GM12801 (cell line): ENCODE results near the gene TMEM255B.

Experiments
- CTCF ChIP-seq: IDR thresholded peaks from one replicate; pipeline ENCODE4 v1.5.1; 2011; ENCODE audit warnings: control low read depth; ENCODE audit not compliant: insufficient read length; ENCODE audit errors: extremely low read depth

The TMEM255B gene

DNA sequence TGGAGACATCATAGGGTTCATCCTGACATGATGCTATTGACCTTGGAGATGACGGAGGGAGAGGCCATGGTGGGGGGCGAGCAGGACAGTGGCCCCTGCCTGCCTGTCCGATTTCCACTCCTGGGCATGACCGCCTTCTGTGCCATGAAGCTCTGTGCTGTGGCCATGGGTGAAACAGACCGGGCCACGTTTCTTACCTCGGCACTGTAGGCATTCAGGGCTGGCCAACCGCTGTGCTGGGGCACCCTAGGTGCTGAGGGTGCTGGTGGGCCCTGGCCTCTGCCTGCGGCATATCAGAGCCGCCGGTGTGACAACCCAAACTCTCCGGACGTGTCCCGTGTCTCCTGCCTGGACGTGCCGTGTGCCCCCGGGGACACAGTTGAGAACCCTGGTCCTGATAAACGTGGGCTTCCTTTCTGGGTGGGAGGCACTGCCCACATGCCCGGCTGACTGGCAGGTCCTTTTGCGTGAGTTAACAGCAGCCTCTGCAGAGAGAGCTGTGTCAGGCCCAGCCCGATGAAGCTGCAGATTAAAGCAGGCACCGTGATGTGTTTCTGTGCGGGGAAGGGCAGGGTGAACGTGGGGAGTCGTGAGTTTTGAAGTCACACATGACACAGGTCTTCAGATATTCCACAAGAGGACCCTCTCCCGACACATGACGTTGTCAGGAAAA lies 46.5 kb downstream of the TMEM255B start:
- no peak for TF ChIP-seq CTCF

- TF ChIP-seq CTCF, result no peak
Observed at GRCh38 chr13:113806104-113806471, 47.1 kb downstream of the TMEM255B start.

DNA sequence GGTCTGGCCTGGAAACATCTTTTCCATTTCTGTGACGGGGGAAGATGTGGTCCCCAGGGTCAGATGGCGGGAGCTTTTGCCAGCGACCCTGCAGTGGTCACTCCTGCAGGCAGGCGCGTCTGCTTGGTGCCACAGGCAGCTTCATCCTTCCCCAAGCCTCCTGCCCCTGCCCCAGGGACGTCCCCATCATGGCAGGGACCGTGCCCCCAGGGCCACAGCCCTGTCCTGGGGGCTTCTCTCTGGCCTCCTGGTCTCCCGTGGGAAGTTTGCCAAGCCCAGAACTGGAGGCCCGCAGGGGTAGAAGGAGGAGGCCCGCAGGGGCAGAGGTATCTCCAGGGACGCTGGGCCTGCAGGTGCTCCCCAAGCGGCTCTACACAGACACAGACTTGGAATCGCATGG lies 47.5 kb downstream of the TMEM255B start:
- TF ChIP-seq CTCF, result no peak

- no peak for TF ChIP-seq CTCF
Observed at GRCh38 chr13:113808058-113808834, 49.2 kb downstream of the TMEM255B start.

- TF ChIP-seq CTCF, result no peak
Observed at GRCh38 chr13:113809934-113810333, 50.9 kb downstream of the TMEM255B start.

GRCh38 chr13:113810640-113811039 lies 51.6 kb downstream of the TMEM255B start:
- no peak for TF ChIP-seq CTCF

GRCh38 chr13:113811081-113811928 lies 52.3 kb downstream of the TMEM255B start:
- no peak for TF ChIP-seq CTCF
